GM13976 (cell line): ENCODE data around the gene CCS.
"Not testable (repeated sequence)": the region's sequence is repeated elsewhere in the genome, so short reads cannot be mapped to it uniquely, and the experiment has no call there.

ENCODE experiments used
- DNase-seq: peaks from one replicate; pipeline ENCODE4 v3.0.0; 2012; ENCODE audit warnings: low spot score
- in situ Hi-C: fragments of 300-500 bp; cut with MboI; formaldehyde crosslinking; loops from one replicate; pipeline ENCODE4 v1.12.0; 2022; ENCODE audit warnings: low sequenced_read_pairs, mixed read lengths, inconsistent platforms; ENCODE audit not compliant: unreplicated experiment
- TF ChIP-seq, protein P1 (sequence below): IDR thresholded peaks from 2 replicates; pipeline ENCODE4 v1.5.1; 2012; ENCODE audit warnings: borderline replicate concordance, mild to moderate bottlenecking; ENCODE audit not compliant: insufficient read depth; ENCODE audit errors: extremely low read depth, missing control alignments, control extremely low read depth

CCS gene, protein sequence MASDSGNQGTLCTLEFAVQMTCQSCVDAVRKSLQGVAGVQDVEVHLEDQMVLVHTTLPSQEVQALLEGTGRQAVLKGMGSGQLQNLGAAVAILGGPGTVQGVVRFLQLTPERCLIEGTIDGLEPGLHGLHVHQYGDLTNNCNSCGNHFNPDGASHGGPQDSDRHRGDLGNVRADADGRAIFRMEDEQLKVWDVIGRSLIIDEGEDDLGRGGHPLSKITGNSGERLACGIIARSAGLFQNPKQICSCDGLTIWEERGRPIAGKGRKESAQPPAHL

DNA sequence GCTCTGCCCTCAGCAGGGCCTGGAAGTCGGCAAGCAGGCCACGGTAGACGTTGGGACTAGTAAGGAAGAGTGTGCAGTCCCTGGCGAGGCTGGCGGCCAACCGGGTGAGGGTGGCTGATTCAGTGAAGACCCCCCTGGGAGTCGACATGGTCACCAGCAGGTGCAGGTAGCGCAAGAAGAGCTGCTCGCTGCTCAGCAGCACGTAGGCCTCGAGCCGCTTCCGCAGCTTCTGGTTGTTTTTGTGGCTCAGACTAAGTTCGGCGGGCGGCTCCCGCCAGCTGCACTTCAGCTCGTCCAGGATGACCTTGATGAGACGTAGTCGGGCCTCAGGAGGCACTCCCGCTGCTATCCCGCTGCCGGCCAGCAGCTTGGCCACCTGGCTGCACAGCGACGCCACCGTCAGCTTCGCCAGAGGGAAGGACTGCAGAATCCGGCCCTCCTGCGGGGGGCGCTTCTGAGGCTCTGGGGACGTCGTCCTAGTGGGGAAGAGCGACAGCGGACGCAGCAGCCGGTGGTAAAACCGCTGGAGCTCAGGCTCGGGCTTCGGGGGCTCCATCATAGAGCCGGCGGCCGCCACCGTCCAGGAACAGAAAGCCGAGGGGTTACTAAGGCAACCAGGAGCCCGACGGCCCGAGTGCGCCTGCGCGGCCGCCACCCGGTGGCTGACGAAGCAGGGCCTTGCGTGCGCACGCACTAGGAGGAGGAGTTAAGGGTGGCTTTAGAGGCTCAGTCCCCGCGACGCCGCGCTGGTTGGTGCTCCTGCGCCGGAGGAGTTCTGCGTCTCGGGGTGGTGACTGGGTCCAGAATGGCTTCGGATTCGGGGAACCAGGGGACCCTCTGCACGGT, at the start of gene CCS, which contains the start of gene CCDC87:
Gene CCS, plus strand, starts transcription at position 729 of the 846 bp plus-strand sequence. Its CDS starts 77 bp downstream, at position 806.
Gene CCDC87, minus strand, starts transcription at position 607 of the 846 bp plus-strand sequence. Its CDS starts 48 bp downstream, at position 559.
- DNase-seq, result peak; percentile 100
- TF ChIP-seq, protein P1, sequence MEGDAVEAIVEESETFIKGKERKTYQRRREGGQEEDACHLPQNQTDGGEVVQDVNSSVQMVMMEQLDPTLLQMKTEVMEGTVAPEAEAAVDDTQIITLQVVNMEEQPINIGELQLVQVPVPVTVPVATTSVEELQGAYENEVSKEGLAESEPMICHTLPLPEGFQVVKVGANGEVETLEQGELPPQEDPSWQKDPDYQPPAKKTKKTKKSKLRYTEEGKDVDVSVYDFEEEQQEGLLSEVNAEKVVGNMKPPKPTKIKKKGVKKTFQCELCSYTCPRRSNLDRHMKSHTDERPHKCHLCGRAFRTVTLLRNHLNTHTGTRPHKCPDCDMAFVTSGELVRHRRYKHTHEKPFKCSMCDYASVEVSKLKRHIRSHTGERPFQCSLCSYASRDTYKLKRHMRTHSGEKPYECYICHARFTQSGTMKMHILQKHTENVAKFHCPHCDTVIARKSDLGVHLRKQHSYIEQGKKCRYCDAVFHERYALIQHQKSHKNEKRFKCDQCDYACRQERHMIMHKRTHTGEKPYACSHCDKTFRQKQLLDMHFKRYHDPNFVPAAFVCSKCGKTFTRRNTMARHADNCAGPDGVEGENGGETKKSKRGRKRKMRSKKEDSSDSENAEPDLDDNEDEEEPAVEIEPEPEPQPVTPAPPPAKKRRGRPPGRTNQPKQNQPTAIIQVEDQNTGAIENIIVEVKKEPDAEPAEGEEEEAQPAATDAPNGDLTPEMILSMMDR, result peak; percentile 23
- in situ Hi-C loops, result no loop called here

DNA sequence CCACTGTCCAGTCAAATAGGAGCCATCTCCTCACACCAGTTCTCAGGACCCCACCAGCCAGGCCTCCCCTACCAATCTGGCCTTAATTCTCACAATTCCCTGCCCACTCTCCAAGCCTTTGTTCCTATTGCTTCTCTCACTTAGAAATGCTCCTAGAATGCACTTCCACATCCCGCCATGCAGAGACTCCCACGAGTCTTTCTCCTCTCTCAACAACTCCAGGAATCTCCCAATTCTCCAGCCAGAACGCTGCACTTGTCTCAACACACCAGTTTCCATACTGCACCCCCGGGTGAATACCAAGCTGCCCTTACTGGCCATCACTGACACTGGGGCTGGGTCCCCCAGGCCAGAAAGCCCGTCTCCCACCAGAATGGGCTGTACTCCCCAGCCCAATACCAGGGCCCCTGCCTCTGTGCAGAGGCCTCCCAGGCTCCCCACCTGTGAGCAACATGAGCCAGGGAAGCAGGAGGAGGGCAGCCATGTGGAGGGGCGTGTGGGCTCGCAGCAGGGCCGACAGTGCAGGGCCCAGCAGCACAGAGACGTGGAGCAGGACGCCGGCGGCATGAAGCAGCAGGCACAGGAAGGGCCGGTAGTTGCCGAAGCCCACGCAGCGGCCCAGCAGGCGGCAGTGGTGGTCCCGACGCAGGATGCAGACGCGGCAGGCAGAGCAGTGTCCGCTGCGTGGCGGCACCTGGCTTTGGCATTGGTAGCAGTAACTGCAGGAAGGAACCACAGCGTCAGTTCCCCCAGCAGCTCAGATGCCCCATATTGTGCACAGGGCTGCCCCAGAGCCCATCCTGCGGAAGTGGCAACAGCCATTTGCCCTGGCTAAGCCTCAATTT, 49.5 kb upstream of the CCS start:
- TF ChIP-seq, protein P1, result peak; percentile 64
- in situ Hi-C loops, result no loop called here
- DNase-seq, result peak; percentile 76

DNA sequence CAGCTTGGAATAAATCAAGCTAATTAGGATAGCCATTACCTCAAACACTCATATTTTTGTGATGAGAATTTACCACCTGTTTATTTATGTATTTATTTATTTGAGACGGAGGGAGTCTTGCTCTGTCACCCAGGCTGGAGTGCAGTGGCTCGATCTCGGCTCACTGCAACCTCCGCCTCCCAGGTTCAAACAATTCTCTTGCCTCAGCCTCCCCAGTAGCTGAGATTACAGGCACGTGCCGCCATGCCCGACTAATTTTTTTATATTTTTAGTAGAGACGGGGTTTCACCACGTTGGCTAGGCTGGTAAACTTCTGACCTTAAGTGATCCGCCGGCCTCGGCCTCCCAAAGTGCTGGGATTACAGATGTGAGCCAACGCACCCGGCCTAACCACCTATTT, 48.0 kb upstream of the CCS start:
- DNase-seq, in situ Hi-C loops: not testable (repeated sequence)

DNA sequence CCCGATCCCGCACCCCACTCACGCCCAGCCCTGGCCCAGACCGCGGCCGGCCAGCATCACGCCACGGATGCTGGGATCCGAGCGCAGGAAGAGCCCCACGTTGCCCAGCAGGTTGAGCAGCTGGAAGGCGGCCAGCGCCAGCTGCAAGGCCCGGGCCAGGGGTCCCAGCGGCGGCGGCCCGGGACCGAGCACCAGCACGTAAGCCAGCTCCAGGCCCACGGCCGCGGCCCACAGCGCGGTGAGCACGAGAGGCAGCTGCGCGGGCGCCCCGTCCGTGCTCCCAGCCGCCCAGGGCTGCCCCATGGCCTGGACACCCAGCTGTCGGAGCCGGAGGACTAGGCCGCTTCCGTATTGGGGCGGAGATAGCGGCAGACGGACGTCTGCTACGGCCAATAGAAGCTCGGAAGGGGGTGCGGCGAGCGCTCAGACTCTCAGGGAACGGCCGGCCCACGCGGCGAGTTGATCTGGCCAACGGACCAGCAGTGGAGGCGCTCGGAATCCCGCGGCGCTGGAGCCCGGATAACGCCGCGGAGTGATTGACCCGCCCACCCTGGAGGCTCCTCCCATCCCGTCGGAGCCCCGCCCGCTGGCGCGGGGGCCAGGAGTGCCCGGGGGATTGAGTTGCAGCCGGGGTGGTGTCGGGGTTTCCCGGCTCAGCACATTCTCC, 47.2 kb upstream of the CCS start, which contains the start of gene ZDHHC24:
Gene ZDHHC24, minus strand, starts transcription at position 348 of the 667 bp plus-strand sequence. Its CDS starts 45 bp downstream, at position 303.
- TF ChIP-seq, protein P1, result no peak
- in situ Hi-C loops, result no loop called here
- peak; percentile 99 for DNase-seq

DNA sequence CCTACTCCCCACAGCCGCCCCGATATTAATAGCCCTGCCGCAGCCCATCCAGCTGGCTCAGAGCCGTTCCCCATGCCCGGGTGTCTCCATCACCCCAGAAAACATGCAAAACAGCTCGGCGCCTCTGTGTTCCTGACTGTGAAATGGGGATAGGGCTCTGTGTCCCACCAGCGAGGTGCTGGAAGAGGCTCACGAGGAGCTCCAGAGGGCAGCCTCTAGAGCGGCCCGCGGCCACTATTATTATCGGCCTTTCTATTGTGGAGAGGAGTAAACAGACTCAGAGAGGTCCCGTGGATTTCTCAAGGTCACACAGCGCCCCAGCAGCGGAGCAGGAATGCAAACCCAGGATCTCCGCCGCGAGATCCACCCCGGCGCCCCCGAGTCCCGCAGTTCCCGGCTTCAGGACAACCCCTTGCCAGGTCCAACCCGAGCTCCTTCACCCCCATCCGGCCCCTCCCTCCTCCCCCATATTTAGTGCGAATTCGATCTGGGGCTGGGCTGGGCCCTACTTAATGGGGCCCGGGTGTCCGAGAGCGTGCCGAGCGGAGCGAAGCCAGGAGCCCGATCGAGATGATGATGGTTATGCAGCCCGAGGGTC, 46.5 kb upstream of the CCS start, which contains the start of gene ACTN3:
Gene ACTN3, plus strand, starts transcription at position 536 of the 598 bp plus-strand sequence. Its CDS starts 35 bp downstream, at position 571.
- DNase-seq, result peak; percentile 67
- TF ChIP-seq, protein P1, result no peak
- in situ Hi-C loops, result no loop called here

DNA sequence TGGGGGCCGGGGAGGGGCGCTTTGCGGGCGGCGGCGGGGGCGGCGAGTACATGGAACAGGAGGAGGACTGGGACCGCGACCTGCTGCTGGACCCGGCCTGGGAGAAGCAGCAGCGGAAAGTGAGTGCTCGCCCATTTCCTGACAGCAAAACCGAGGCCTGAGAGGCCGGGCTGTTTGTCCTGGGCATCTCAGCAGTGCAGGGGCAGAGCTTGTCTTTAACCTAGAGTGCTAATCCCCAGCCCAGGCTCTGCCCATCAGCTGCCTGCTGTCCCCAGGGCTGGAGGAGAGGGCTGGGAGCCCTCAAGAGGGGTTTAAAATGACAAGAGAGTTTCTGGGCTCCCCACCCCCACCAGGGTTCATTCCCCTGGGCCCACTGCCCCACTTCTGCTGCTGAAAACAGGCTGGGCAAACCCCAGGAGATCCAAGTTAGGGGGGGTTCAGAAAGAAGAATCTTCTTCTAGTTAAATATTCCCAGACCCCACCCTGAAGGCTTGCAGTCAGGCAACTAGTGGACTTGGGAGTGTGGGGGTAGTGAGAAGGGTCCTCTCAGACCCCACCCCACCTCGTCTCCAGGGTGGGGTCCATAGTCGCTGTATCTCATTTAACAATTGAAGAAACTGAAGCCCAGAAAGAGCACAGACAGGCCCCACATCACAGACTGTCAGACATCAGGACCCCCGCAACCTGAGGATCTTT, 45.9 kb upstream of the CCS start:
- in situ Hi-C loops, result no loop called here
- DNase-seq, result no peak
- TF ChIP-seq, protein P1, result no peak
